ENCODE results near the gene CDC42EP5.

DNA sequence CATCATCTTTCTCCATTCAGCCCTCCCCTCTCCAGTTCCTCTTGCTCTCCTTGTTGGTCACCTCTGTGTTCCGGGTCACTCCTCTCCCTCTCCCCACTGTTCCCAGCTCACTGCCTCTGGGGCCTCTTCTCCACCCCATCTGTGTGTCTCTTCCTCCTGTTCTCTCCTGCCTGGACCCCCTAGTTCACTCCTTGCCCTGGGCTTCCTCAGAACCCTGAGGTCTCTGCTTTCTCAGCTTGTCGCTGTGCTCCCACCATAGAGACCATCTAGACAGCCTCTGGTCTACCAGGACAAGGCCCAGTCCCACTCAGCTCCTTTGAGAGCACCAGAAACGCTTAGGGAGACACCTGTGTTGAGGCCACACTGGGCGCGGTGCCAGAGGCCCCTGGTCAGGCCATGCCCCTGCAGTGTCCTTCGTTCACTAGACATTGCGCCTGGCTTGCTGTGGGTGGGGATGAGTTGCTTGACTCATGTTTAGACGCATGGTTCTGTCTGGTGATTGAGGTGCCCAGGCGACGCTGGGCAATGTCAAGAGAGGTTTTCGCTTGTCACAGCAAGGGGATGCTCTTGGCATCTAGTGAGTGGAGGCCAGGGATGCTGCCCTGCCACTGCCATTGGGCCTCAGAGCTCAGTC lies 14.3 kb downstream of the CDC42EP5 start:
- TF ChIP-seq, protein P1, sequence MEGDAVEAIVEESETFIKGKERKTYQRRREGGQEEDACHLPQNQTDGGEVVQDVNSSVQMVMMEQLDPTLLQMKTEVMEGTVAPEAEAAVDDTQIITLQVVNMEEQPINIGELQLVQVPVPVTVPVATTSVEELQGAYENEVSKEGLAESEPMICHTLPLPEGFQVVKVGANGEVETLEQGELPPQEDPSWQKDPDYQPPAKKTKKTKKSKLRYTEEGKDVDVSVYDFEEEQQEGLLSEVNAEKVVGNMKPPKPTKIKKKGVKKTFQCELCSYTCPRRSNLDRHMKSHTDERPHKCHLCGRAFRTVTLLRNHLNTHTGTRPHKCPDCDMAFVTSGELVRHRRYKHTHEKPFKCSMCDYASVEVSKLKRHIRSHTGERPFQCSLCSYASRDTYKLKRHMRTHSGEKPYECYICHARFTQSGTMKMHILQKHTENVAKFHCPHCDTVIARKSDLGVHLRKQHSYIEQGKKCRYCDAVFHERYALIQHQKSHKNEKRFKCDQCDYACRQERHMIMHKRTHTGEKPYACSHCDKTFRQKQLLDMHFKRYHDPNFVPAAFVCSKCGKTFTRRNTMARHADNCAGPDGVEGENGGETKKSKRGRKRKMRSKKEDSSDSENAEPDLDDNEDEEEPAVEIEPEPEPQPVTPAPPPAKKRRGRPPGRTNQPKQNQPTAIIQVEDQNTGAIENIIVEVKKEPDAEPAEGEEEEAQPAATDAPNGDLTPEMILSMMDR (IDR thresholded peaks at IDR 0.05; ENCODE audit: low read length): no peak
- TF ChIP-seq EZH2 (IDR thresholded peaks at IDR 0.05; ENCODE audit: borderline replicate concordance, low read length): no peak

All from OCI-LY1 (cell line).